Activated CD8-positive, alpha-beta T cell treated with anti-CD3 and anti-CD28 coated beads, Interleukin-2, amount 10 ng/mL, durations not matched to agents 7 days and 5 days (primary cell): ENCODE data around the gene SLC37A2. TPM values are rescaled to one million over a fixed set of nuclear protein-coding genes. Genes with fewer than 3 reads are reported as not detected.

ENCODE experiments used
- ATAC-seq: fragments of 150-1000 bp; cut with Tn5 transposase; one replicate; pipeline ENCODE4 v1.10.0; 2021; ENCODE audit warnings: moderate library complexity
- CTCF ChIA-PET: fragments of 350-600 bp; sonication (Branson Sonifier 250); formaldehyde crosslinking; loops from one replicate; lab custom pipeline; 2021; ENCODE audit warnings: antibody characterized with exemption; lab: Charles Lee
- POLR2A ChIA-PET: fragments of 350-600 bp; sonication (Branson Sonifier 250); formaldehyde crosslinking; loops from one replicate; lab custom pipeline; 2021; ENCODE audit warnings: antibody characterized with exemption; lab: Charles Lee
- DNase-seq: peaks from one replicate; pipeline ENCODE4 v3.0.0-alpha.2; 2020
- H3K27ac Mint-ChIP-seq: one replicate; pipeline ENCODE4 v1.8.0; 2021; ENCODE audit warnings: mild to moderate bottlenecking, mixed read lengths
- H3K27me3 Mint-ChIP-seq: one replicate; pipeline ENCODE4 v1.8.0; 2021; ENCODE audit warnings: low read depth, mixed read lengths
- H3K36me3 Mint-ChIP-seq: one replicate; pipeline ENCODE4 v1.8.0; 2021; ENCODE audit warnings: low read depth, mixed read lengths
- H3K4me1 Mint-ChIP-seq: one replicate; pipeline ENCODE4 v1.8.0; 2021; ENCODE audit warnings: low read depth, mixed read lengths
- H3K4me3 Mint-ChIP-seq: one replicate; pipeline ENCODE4 v1.8.0; 2021; ENCODE audit warnings: mild to moderate bottlenecking, mixed read lengths
- H3K9me3 Mint-ChIP-seq: one replicate; pipeline ENCODE4 v1.8.0; 2022; ENCODE audit warnings: mixed read lengths; ENCODE audit not compliant: insufficient read depth
- total RNA-seq, 2 experiments: library from RNA; stranded (reverse); gene quantifications; one replicate each; pipeline ENCODE4 v1.2.3, GENCODE V29; 2021

SLC37A2 gene
- total RNA-seq, 2 experiments from 2014 or later: 0.61 to 0.68 TPM

- ATAC-seq (no peak), DNase-seq (no peak)
- peaks cover 33% of the 10 kb centered on the region for H3K27me3 Mint-ChIP-seq
- no peaks in the 10 kb centered on the region for H3K4me1 Mint-ChIP-seq
- ChIA-PET CTCF (interaction anchor here (0.8 to 4.3 kb wide), 7 partner anchors 28 to 264 kb away, joined by 3 to 34 read pairs (median 4); partner anchors contain the start of gene TMEM218), POLR2A (no interaction called here)
- no peaks in the 10 kb centered on the region for H3K36me3 Mint-ChIP-seq
- no peak overlapping the region for H3K4me3 Mint-ChIP-seq
- no peaks in the 10 kb centered on the region for H3K9me3 Mint-ChIP-seq
- no peak overlapping the region for H3K27ac Mint-ChIP-seq
These were observed 76.7 kb downstream of the SLC37A2 start for GRCh38 chr11:125139778-125140177.

Other genes starting within 250 kb of the SLC37A2 start
- gene ROBO3, start 197.9 kb upstream of the SLC37A2 start, total RNA-seq: 10 to 100 TPM in 1 of 2 experiments, 1 to 10 TPM in 1; 9.4 to 10.5 TPM
- gene ROBO4, start 165.4 kb upstream of the SLC37A2 start, total RNA-seq: under 1 TPM in 1 of 2 experiments, not detected in 1; 0.05 TPM
- gene HEPN1, start 144.1 kb upstream of the SLC37A2 start, total RNA-seq: not detected
- not detected for gene HEPACAM, start 127.3 kb upstream of the SLC37A2 start, total RNA-seq
- gene CCDC15, start 109.1 kb upstream of the SLC37A2 start, total RNA-seq: 1 to 10 TPM; 7.7 to 8.8 TPM
- 10 to 100 TPM; 14.9 to 17.4 TPM for gene TMEM218, start 48.3 kb downstream of the SLC37A2 start, total RNA-seq
- gene PKNOX2, start 101.4 kb downstream of the SLC37A2 start, total RNA-seq: not detected